GM19043 (cell line): ENCODE results near the gene UNC45A.
A peak's percentile ranks its signal among the peaks of the same experiment; 100 is the strongest.

Experiments
- ATAC-seq: cut with Tn5 transposase; IDR thresholded peaks from one replicate; pipeline ENCODE4 v1.9.1; 2021; ENCODE audit warnings: low read depth; ENCODE audit not compliant: unreplicated experiment

UNC45A gene

DNA sequence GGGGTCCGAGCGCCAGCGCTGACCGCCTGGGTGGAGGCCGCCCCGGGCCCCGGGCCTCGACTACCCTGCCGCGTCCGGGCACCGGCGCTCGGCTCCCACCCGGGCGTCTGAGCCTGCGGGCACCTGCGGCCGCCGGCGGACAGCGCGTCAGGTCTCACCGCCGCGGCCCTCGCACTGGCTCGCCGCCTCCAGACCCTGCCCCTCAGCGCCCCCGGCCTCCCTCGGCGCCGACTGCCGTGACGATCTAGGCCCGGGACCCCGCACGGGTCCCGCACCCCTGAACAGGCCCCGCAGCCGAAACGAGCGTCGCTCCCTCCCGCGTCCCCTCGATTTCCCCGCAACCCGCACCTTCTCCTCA lies 59.0 kb downstream of the UNC45A start:
- ATAC-seq = peak; percentile 3

- ATAC-seq = peak; percentile 91
Measured at GRCh38 chr15:90994417-90995311, 59.6 kb downstream of the UNC45A start, which contains the start of gene PRC1. Gene PRC1, minus strand, starts transcription at chr15:90994535. Its CDS starts 118 bp downstream, at chr15:90994417.

- no peak for ATAC-seq
Measured at GRCh38 chr15:90998737-90999136, 63.7 kb downstream of the UNC45A start.

DNA sequence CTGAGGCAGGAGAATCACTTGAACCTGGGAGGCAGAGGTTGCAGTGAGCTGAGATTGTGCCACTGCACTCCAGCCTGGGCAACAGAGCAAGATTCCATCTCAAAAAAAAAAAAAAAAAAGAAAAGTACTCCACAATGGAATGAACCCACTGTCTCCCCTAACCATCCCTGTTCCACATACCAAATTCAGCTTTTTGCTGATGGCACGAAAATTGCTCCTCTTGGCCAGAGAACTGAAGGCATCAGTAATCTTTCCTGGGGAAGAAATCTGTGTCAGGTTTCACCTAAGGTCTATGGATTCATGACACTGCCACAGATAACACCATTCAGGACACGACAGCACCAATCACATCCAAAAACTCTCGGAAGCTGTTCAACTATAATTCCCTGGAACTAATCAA lies 66.1 kb downstream of the UNC45A start:
- no peak for ATAC-seq
